K562 (cell line): ENCODE results near the gene RAD50. TPM values are rescaled to one million over a fixed set of nuclear protein-coding genes. Genes with fewer than 3 reads are reported as not detected.

Experiments used
- BDP1 ChIP-seq: IDR thresholded peaks from 3 replicates; pipeline ENCODE4 v1.6.1; 2011; ENCODE audit not compliant: insufficient read length, insufficient read depth
- BRD9 ChIP-seq: fragments of 450-650 bp; IDR thresholded peaks from 2 replicates; pipeline ENCODE4 v1.6.1; 2018; ENCODE audit warnings: low read depth; ENCODE audit not compliant: partially characterized antibody
- CHD7 ChIP-seq: fragments of 200-600 bp; sonication (generic); IDR thresholded peaks from one replicate; pipeline ENCODE4 v1.6.1; 2012; ENCODE audit warnings: mild to moderate bottlenecking, low read depth, low read length, inconsistent platforms
- GMEB1 ChIP-seq: fragments of 250-450 bp; sonication (Bioruptor Pico); IDR thresholded peaks from 2 replicates; pipeline ENCODE4 v1.4.0; 2020; ENCODE audit warnings: mild to moderate bottlenecking
- GTF2B ChIP-seq: IDR thresholded peaks from 2 replicates; pipeline ENCODE4 v1.6.1; 2011; ENCODE audit not compliant: insufficient read length; ENCODE audit errors: extremely low read depth
- MTA1 ChIP-seq: fragments of 450-650 bp; IDR thresholded peaks from 2 replicates; pipeline ENCODE4 v1.6.1; 2017; ENCODE audit warnings: borderline replicate concordance
- POLR2AphosphoS2 ChIP-seq: IDR thresholded peaks from 2 replicates; pipeline ENCODE4 v1.6.1; 2012; ENCODE audit warnings: low read length, improper control_type of control experiment
- RAD21 ChIP-seq, 2 experiments: fragments of 250-450 bp in 1 of 2; fragments of 450-650 bp in 1 of 2; sonication (Bioruptor Pico) in 1 of 2; formaldehyde crosslinking in 1 of 2; IDR thresholded peaks in 1 of 2; conservative IDR thresholded peaks in 1 of 2; 2 replicates each; pipeline versions ENCODE4 v1.4.0 to v1.8.0; 2020 to 2022; ENCODE audit warnings: mild to moderate bottlenecking in 2 of 2, moderate library complexity in 1 of 2
- RB1 ChIP-seq: fragments of 450-650 bp; IDR thresholded peaks from 2 replicates; pipeline ENCODE4 v1.6.1; 2017; ENCODE audit warnings: low read depth, mild to moderate bottlenecking
- SRSF7 ChIP-seq: fragments of 200-400 bp; formaldehyde crosslinking; optimal IDR thresholded peaks from 2 replicates; pipeline ENCODE3; 2017; ENCODE audit warnings: mild to moderate bottlenecking, low read depth, low read length
- ZBTB7A ChIP-seq: IDR thresholded peaks from 2 replicates; pipeline ENCODE4 v1.6.1; 2011; ENCODE audit warnings: low read depth, mild to moderate bottlenecking, low read length, moderate library complexity, borderline replicate concordance; ENCODE audit not compliant: control insufficient read depth
- ZNF174 ChIP-seq: fragments of 250-450 bp; sonication (Bioruptor Pico); IDR thresholded peaks from 2 replicates; pipeline ENCODE4 v1.4.0; 2020; ENCODE audit warnings: mild to moderate bottlenecking
- ZNF830 ChIP-seq: fragments of 250-450 bp; sonication (Bioruptor Pico); IDR thresholded peaks from 2 replicates; pipeline ENCODE4 v1.5.0; 2021; ENCODE audit warnings: mild to moderate bottlenecking
- polyA plus RNA-seq, 8 experiments: library from polyadenylated mRNA; depleted of rRNA in 4 of 8; stranded (reverse) in 5 of 8; unstranded in 3 of 8; fragments of >200 nt; fragmentation: Nextera tagmentation in 2 of 8; fragmentation: Illumina TruSeq in 1 of 8; extraction: Ambion mirVana in 2 of 8; extraction: Trizol in 1 of 8; gene quantifications; 2 replicates each; pipeline versions ENCODE4 v1.2.1 to v1.2.3, GENCODE V29; 2011 to 2014; ENCODE audit warnings: inconsistent platforms in 1 of 8, missing spikeins in 1 of 8
- total RNA-seq, 7 experiments: library from RNA; depleted of rRNA in 6 of 7; stranded (reverse); fragments of >200 nt in 6 of 7; fragmentation: Illumina TruSeq in 2 of 7; extraction: Trizol in 2 of 7; gene quantifications; 2 replicates each; pipeline versions ENCODE4 v1.2.1 to v1.2.3, GENCODE V29; 2011 to 2021; ENCODE audit warnings: low replicate concordance in 1 of 7

Gene RAD50
- total and polyA plus RNA-seq, 9 of the 15 experiments (the other 6 are each of a cell fraction or from before 2014, with no cell fraction given) = 15.3 to 74.2 (median 44.1) TPM

GRCh38 chr5:132628814-132629213 lies 72.0 kb downstream of the RAD50 start (continued):
- TF ChIP-seq CHD7 (no peak), ZBTB7A (no peak), GMEB1 (no peak), GTF2B (no peak), ZNF174 (CRISPR knock-in tag) (no peak), BRD9 (no peak), RB1 (no peak), ZNF830 (no peak), SRSF7 (no peak), MTA1 (no peak), POLR2AphosphoS2 (no peak), RAD21 (CRISPR knock-in tag; conservative IDR thresholded peaks at IDR 0.05 in 1 of 2, IDR thresholded peaks at IDR 0.05 in 1 of 2) (no peak), BDP1 (no peak)
- TF ChIP-seq, all 486 proteins: peak for 0
